DMS 273 (cell line): ENCODE measurements around the gene UNC5C.
A peak's percentile ranks its signal among the peaks of the same experiment; 100 is the strongest.
"Not testable (repeated sequence)": the region's sequence is repeated elsewhere in the genome, so short reads cannot be mapped to it uniquely, and the experiment has no call there.

ENCODE experiments used
- DNase-seq: peaks from one replicate; lab custom pipeline; 2025; ENCODE audit not compliant: unreplicated experiment; lab: John Stamatoyannopoulos, UW

The UNC5C gene

GRCh38 chr4:95141361-95141760, 407.4 kb downstream of the UNC5C start:
- DNase-seq: no peak

- DNase-seq: not testable (repeated sequence)
These were observed 409.3 kb downstream of the UNC5C start for GRCh38 chr4:95139424-95139823.

GRCh38 chr4:95134016-95134415, 414.8 kb downstream of the UNC5C start:
- DNase-seq: not testable (repeated sequence)

- DNase-seq: peak; percentile 36
These were observed 418.9 kb downstream of the UNC5C start for GRCh38 chr4:95129821-95130311.

GRCh38 chr4:95129031-95129430, 419.7 kb downstream of the UNC5C start:
- DNase-seq: peak; percentile 1

GRCh38 chr4:95124906-95125504, 423.8 kb downstream of the UNC5C start:
- DNase-seq: peak; percentile 61

- no peak for DNase-seq
These were observed 426.8 kb downstream of the UNC5C start for GRCh38 chr4:95122001-95122400.

- no peak for DNase-seq
These were observed 428.3 kb downstream of the UNC5C start for GRCh38 chr4:95120456-95120855.

- DNase-seq: no peak
These were observed 430.3 kb downstream of the UNC5C start for GRCh38 chr4:95118497-95118896.

GRCh38 chr4:95114521-95114920, 434.3 kb downstream of the UNC5C start:
- no peak for DNase-seq
